C4-2B (cell line): Measurements from ENCODE around the gene CAPN13.

Source experiments
- ZFX ChIP-seq: fragments of 450-650 bp; IDR thresholded peaks from 2 replicates; pipeline ENCODE4 v1.6.1; 2017
- TF ChIP-seq, protein P1 (sequence below): fragments of 450-650 bp; conservative IDR thresholded peaks from 2 replicates; pipeline ENCODE4 v1.5.1; 2017; ENCODE audit warnings: mild to moderate bottlenecking

DNA sequence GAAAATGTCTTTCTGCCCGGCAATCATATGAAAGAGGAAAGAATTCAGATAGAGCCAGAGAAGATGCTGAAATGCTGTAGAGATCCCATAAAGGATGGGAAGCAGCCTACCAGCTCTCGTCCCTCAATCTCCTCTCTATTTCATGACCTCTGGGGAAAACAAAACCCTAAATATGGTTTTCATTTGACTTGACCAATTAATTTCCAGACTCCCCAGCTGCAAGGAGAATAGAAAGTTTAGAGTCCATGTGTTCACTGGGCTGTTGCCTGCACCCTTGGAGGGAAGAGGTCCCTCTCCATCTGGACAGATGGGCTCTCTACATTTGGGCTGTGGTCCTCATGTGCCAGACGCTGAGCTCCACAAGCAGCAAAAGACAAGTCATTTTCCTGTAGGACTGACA lies 40.6 kb downstream of the CAPN13 start:
- TF ChIP-seq, protein P1, sequence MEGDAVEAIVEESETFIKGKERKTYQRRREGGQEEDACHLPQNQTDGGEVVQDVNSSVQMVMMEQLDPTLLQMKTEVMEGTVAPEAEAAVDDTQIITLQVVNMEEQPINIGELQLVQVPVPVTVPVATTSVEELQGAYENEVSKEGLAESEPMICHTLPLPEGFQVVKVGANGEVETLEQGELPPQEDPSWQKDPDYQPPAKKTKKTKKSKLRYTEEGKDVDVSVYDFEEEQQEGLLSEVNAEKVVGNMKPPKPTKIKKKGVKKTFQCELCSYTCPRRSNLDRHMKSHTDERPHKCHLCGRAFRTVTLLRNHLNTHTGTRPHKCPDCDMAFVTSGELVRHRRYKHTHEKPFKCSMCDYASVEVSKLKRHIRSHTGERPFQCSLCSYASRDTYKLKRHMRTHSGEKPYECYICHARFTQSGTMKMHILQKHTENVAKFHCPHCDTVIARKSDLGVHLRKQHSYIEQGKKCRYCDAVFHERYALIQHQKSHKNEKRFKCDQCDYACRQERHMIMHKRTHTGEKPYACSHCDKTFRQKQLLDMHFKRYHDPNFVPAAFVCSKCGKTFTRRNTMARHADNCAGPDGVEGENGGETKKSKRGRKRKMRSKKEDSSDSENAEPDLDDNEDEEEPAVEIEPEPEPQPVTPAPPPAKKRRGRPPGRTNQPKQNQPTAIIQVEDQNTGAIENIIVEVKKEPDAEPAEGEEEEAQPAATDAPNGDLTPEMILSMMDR: no peak
- TF ChIP-seq ZFX: no peak
